Limb (tissue), 2 donors: ENCODE results near the gene CHCHD1.
"Not testable (repeated sequence)": the region's sequence is repeated elsewhere in the genome, so short reads cannot be mapped to it uniquely, and the experiment has no call there.

Experiments
- DNase-seq, 2 donors: peaks; one replicate each; pipeline ENCODE4 v3.0.0-alpha.2; 2016; ENCODE audit errors: extremely low spot score in 2 of 2

Gene CHCHD1

DNA sequence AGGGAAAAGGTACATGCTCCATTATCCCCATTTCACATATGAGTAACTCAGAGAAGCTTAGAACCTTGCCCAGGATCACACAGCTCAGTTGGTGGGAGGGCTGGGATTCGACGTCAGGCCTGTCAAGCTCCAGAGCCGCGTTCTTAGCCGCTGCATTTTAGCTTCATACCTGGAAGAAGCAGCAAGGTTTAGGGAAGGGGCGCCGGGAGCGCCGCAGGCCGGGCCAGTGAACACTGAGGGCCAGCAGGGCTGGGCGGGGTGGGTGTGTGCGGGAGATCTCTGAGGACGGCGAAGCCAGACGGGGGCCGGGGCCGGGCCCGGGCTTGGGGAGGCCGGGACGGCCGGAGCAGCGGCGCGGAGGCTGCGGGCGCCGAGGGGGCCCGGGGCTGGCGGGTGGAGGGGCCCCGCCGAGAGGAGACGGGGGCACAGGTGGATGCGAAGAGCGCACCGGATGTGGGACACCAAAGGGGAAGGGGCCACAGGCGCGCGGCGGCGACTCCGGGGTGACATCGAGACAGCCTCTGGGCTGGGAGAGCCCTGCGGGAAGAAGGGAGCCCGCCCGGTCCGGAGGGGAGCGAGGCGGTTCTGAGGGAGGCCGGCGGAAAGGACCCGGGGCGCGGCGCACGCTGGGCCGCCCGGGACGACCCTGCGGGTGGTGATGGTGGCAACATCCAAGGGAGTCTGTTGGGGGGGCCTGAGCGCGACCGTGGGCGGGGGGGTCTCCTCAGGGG is 29.1 kb downstream of the CHCHD1 start:
- DNase-seq, result peak in 1 of 2 donors; percentile 56

DNA sequence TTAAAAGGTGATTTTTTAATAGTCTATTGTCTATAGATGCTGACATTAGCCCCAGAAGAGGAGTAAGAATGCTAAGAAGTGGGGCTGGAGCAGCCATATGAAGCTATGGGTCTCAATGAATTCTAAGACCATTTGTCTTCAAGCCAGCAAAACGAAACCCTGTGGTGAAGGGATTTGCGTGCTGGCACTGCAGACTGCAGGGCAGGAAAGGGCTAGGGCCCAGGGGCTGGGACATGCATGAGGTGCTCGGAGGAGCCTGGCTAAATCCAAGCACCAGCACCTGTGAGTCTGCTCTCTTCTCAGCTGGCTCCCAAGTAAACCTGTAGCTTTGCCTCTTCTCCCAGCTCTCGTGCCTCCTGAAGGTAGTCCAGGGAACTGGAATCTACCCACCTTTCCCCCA is 30.8 kb downstream of the CHCHD1 start:
- DNase-seq, result no peak

DNA sequence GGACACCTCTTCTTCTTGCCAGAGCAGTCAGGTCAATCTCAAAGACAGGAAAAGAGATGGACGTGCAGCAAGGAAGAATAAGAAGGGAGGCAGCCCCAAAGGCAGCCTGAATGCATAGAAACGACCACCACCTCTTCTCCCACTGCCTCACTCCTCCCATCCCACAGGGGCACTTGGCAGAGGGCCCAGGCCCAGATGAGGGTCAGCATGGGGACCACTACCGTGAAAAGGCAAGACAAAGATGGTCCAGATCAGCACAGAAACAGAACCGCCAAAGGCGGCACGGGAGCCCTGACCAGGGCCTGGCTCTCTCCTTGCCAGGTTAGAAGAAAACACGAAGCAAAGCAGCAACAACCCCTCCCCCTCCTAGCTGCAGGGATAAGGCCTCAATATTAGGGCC is 31.5 kb downstream of the CHCHD1 start:
- no peak for DNase-seq

DNA sequence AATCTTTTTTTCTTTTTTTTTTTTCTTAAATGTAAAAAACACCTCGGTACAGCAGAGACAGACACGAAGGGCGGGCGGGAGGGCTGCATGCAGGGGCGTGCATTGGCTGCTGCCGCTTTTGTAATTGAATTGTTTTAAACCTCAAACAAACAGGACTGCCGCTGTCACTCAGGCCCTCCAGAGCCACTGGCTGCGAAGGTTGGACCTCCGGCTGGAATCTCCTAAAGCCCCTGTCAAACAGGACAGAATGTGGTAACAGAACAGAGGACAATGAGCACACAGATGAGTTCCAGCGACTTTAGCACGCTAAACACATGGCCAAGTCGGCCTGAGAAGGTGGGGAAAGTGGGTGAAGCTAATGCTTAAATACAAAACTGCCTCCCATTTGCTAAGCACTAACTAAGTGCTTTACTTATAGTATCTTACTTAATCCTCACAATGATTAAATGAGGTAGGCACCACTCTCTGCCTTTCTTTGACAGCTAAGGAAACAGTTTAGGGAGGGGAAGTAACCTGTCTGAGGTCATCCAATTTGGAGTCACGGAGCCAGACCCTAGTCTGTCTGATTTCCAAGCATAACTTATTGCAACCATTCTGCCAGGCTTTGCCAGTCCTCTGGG is 32.5 kb downstream of the CHCHD1 start:
- DNase-seq, result no peak

DNA sequence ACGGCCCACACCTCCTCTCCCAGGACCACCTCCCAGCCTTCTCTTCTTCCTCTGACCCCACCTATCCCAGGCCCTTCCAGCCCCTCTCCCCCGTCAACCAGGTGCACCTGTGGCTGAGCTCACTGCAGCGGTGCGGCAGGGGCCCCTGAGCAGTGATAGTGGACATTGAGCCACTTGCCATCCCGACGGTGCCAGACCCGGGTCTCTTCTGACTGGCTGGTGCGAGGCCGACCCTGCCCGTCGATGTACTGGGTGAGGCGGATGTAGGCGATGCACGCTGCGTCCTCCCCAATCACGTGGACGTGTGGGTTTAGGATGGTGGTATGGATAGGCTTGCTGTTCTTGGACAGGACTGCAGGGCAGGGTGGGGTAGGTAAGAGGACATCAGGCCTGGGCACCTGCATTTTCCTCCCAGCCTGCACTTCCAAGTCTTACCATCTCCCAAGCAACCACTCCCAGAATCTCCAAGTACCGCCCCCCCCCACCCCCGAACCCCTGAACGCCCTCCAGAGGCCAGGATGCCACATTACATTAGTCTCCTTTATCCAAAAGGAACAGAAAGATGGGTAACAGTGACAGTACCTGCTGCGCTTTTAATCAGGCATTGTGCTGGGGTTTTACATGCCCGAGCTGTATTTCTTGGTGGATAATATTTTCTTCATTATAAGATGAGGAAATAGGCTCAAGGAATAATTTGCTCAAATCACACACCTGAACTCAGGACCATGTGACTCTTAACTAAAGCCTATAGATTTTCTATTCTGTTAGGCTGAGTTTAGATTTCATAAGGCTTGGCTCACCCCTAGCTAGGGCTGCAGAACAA is 33.3 kb downstream of the CHCHD1 start:
- DNase-seq, result no peak

DNA sequence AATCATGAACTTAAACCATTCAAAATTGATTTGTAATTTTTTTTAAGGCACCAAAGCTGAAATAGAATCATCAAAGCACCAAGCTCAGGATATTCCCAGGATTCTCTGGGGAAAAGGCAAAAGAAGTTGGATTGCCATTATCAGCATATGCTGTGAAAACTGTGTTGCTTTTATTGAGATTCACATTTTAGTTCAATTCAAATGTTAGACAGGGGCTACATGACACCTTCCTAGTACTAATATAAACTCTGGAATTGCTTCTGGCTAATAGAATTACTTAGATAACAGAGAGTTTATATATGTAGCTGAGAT is 33.8 kb downstream of the CHCHD1 start:
- no peak for DNase-seq

DNA sequence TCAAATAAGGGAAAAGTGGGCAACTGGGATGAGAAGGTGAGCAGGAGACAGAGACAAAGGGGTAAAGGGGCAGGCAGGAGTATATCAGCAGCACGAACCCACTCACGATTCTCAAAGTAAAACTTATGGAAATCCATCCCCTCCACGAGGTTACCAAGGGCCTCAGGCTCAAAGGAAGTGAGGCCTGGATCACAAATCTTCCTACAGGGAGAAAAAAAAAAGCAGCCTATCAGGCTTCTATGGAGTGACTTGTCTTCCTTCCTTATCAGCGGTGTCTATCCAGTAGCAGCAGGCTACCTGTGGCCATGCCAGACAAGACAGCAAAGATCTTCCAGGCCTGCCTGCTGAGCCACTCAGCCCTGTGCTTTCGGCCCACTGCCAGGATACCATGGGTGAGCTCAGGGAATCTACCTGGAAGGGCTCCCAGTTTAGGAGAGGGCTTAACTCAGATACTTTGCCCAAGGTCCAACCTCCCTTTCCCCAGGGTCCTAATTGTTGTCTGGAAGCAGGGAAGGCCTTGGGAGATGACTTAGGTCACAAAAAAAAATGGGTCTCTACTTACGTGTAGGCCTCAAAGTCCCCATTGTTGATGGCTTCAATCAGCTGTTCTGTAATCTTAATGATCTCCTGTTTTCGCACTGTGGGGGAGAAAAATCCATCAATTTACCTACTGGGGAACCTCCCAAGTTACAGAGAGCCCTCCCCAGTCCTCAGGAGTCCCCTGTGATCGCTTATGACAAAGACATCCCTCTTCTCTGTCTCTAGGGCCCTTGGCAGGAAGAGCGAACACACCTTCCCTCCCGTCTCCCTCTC is 35.3 kb downstream of the CHCHD1 start:
- no peak for DNase-seq

DNA sequence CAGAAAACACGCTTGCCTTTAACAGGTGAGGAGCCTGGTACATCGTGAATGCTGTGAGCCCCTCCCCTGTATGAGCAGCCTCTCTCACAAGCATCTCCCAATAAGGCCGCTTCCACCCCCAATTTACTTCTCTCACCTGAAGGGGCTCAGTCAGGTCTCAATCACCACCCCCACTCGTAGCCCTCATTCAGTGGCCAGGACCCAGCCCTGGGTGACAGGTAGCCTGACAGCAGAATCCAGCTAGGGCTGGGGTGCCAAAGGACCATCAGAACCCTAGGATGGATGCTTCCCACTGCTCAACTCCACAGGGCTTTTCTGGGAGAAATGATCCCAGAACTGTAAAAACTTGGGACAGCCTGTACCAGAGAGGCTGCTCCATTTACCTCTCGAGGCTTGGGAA is 36.0 kb downstream of the CHCHD1 start:
- DNase-seq, result no peak

DNA sequence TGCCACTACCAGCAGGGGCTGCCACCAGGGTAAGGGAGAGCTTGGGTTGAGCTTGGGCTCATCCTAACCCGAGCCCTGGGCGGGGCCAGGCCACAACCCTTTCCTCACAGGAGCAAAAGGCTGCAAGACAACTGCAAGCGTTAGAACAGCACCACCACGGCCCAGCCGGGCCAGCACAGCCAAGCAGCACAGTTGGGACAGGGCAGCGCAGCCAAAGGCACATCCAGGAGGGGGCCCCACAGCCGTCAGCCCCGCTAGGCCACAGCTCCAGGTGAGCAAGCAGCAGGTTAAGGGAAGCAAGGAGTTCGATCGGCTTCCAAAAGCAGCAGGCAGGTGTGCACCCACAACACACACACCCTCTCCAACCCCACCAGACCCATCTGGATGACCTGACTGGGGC is 36.6 kb downstream of the CHCHD1 start:
- no peak for DNase-seq

DNA sequence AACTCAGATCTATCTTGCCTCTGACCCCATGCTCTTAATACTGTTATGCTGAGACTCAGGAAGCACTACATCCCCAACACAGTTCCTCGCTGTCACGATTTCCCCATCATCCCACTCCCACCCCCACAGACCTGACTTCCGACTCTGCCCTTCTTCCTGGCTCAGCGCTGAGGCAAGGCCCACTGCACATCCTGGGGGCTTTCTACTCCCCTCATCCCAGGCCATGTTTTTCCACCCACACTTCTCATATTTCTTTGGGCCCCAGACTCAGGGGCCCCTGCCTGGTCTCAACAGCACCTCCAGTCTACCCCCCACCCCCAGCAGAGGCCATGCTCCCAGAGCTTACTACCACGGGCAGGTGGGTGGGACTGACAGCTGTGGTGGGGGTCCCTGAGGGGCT is 37.2 kb downstream of the CHCHD1 start:
- no peak for DNase-seq

DNA sequence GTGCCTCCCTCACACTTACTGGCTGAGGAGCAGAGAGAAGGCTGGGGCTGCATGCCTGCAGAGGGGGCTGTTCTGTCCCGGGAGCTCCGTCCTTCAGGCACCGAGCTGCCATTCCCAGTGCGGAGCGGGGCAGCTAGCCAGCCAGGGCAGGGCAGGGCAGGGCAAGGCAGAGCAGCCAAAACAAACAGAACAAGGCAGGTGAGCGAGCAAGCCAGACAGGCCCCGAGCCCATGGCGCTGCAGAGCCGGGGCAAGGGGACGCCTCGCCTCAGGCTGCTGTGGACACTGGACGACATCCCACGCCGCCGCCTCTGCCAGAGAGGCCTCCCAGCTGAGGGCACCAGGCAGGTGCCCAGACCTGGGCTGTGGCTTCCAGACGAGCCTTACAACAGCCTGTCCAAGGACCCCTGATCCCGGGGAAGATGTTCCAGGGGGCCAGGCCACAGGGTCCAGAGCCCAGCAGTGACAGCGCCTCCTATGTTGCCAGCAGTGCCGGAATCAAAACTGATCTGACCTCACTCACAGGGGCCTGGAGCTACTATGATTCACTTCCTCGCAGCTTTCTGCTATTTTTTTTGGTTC is 37.8 kb downstream of the CHCHD1 start:
- no peak for DNase-seq

DNA sequence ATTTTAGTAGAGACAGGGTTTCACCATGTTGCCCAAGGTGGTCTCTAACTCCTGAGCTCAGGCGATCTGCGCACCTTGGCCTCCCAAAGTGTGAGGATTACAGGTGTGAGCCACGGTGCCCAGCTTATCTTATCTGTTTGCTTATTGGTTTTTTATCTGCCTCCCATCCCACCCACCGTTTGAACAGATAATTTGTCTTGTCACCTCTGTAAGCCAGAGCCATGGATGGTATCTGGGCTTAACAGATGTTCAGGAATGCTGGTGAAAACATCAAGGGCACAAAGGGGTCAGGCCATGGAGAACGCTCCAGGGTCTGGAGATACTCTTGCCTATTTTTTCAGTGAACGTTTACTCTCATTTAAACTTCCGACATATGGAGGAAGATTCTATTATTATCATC is 41.5 kb downstream of the CHCHD1 start:
- DNase-seq, result no peak

DNA sequence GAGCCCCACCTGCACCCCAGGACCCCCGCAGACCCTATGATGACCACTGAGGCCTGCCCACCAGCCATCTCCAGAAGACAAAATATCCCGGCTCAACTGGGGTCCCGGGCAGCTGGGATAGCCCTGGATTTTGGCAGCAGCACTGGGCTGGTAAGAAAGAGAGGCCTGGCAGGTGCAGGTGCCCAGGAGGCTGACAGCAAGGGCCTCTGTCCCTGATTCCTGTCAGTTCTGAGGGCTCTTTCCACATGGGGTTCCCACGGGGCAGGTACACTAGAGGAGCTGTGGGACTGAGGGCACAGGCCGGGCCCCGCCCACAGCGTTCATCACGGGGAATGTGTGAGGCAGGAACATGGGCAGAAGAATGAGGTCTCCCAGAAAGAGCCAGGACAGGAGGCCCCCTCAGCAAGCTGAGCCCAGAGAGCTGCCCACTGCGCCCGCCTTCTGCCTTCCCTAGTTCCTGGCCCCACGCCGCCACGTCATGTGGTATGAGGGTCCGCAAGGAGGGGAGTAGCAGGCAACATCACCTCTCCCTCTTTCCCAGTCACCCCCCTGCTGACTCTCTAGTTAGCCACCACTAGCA is 42.4 kb downstream of the CHCHD1 start:
- no peak for DNase-seq

DNA sequence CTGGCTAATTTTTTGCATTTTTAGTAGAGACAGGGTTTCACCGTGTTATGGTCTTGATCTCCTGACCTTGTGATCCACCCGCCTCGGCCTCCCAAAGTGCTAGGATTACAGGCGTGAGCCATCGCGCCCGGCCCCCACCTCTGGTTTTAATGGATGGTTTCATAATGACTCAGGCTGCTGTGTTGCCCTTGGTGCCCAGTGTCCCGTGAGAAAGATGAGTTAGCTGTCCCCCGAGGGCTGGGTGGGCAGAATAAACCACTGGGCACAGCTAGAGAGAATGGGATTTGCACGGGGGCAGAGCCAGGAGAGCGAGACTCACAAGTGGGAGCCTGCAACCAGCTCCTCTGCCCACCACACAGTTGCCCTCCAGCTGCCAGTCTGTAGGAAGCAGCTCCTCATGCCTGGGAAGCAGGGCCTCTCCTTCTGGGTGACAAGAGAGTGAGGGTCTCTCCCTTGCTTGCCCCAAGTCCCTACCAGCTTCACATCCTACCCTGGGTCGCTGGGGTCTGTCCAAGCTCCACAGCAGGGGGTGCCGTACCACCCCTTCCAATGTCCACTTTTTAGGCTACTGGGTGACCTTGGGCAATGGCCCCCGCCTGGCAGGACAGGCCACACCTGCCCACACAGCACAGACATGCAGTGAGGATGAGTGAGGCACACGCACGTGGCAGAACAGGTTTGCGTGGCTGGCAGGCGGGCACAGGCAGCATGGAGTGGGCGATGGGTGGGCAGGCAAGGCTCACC is 45.7 kb downstream of the CHCHD1 start:
- DNase-seq, result no peak

DNA sequence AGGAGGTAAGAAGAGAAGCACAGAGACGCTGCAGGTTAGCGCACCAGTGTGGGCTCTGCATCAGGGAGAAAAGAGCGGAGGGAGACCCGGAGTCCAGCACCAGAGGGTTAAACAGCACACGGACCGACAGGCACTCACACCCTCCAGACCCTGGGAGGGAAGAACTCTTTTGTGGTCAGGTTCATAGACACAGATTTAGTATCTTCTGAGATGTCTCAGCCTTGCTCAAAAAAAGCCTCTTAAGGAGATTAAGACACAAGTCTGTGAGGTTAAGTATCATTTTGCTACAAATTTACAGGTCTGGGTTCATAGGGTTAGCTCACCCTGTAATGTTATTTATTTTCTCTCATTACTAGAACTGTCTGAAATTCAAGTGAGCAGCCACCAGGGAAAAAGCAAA is 46.3 kb downstream of the CHCHD1 start:
- DNase-seq, result no peak

DNA sequence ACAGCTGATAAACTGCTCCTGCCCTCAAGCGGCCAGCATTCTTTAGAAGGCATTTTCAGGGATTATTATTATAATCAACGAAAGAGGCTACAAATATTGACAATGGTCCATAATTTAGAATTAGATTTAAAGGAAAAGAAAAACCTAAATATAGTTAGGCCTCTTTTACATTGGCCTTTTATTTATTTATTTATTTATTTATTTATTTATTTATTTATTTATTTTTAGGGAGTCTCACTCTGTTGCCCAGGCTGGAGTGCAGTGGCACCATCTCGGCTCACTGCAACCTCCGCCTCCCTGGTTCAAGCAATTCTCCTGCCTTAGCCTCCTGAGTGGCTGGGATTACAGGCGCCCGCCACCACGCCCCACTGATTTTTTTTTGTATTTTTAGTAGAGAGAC is 47.2 kb downstream of the CHCHD1 start:
- DNase-seq, result not testable (repeated sequence)
